ENCODE measurements around the gene MTERF1. TPM values are rescaled to one million over a fixed set of nuclear protein-coding genes. Genes with fewer than 3 reads are reported as not detected.

Gene MTERF1
- total RNA-seq, 1 experiment from 2014 or later = 19.8 TPM

DNA sequence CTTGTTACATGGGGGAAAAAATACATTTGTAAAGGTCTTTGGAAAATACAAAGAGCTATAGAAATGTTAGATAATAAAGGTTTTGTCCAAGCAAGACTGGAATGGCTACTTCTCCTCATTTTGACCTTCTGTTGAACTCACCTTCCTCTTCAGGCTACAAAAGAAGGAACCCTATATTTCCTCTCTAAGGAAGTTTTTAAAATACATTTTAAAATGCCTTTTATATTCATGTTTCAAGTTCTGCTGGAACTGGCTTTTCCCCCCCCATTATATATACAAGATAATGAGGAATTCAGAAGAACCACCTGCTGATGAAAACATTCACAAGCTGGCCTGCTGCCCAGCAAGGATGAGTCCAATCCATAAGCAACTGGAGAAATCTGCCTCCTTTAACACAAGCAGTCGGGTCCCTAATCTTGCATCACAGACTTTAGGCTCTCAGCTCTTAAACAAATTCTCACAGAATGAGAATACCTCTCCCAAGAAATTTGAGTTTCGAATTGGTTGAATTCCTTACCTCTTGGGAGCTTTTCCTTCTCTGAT lies 44.6 kb downstream of the MTERF1 start:
- H3K79me1 ChIP-seq (ENCODE audit: insufficient read depth, low read depth, low read length, poor library complexity, severe bottlenecking) = no peaks in the 10 kb centered on the region
- no peak overlapping the region for H2BK15ac ChIP-seq (ENCODE audit: low read depth, low read length)
- no CpG with 5 or more reads among the region's 2 CpGs for WGBS (ENCODE audit: extremely low coverage, insufficient read length, low lambda C conversion rate)
- no peak overlapping the region for H4K5ac ChIP-seq (ENCODE audit: insufficient read length, low read depth, low read length)
- H3K27ac Mint-ChIP-seq = no peak overlapping the region
- no peak overlapping the region for H2BK20ac ChIP-seq (ENCODE audit: low read depth, low read length, poor library complexity, severe bottlenecking)
- H3K4me1 ChIP-seq (ENCODE audit: insufficient read depth, low read length) = no peaks in the 10 kb centered on the region
- H3K27me3 ChIP-seq (ENCODE audit: insufficient read depth, low read length) = no peaks in the 10 kb centered on the region
- no peaks in the 10 kb centered on the region for H3K27me3 Mint-ChIP-seq (ENCODE audit: low read depth)
- no peak overlapping the region for H2AK5ac ChIP-seq (ENCODE audit: insufficient read length, low read length)
- no peak overlapping the region for H4K8ac ChIP-seq (replicated peaks; ENCODE audit: insufficient read length, low read depth, low read length)
- no peak overlapping the region for H2BK5ac ChIP-seq (ENCODE audit: insufficient read length, low read length)
- no peaks in the 10 kb centered on the region for H3K23me2 ChIP-seq (ENCODE audit: insufficient read length, low read depth, low read length, poor library complexity, severe bottlenecking)
- no peak overlapping the region for H3K4me3 Mint-ChIP-seq
- H3K9me3 Mint-ChIP-seq = no peaks in the 10 kb centered on the region
- H2BK12ac ChIP-seq (ENCODE audit: insufficient read length, low read depth, low read length) = no peak overlapping the region
- no peaks in the 10 kb centered on the region for H3K36me3 Mint-ChIP-seq (ENCODE audit: insufficient read depth in 1 of 3, low read depth in 3 of 3)
- no peak for DNase-seq
- no peak overlapping the region for H3K4ac ChIP-seq (ENCODE audit: low read depth, low read length)
- H3K9ac ChIP-seq (ENCODE audit: extremely low read depth, insufficient read length, low read length) = no peak overlapping the region
- TF ChIP-seq, protein P1, sequence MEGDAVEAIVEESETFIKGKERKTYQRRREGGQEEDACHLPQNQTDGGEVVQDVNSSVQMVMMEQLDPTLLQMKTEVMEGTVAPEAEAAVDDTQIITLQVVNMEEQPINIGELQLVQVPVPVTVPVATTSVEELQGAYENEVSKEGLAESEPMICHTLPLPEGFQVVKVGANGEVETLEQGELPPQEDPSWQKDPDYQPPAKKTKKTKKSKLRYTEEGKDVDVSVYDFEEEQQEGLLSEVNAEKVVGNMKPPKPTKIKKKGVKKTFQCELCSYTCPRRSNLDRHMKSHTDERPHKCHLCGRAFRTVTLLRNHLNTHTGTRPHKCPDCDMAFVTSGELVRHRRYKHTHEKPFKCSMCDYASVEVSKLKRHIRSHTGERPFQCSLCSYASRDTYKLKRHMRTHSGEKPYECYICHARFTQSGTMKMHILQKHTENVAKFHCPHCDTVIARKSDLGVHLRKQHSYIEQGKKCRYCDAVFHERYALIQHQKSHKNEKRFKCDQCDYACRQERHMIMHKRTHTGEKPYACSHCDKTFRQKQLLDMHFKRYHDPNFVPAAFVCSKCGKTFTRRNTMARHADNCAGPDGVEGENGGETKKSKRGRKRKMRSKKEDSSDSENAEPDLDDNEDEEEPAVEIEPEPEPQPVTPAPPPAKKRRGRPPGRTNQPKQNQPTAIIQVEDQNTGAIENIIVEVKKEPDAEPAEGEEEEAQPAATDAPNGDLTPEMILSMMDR (conservative IDR thresholded peaks at IDR 0.05) = no peak
- no peaks in the 10 kb centered on the region for H3K9me3 ChIP-seq (ENCODE audit: control insufficient read depth, low read depth, low read length)
- no peak overlapping the region for H2AFZ ChIP-seq (ENCODE audit: low read length)
- H2BK120ac ChIP-seq (ENCODE audit: low read depth, low read length, poor library complexity, severe bottlenecking) = no peak overlapping the region
- H3K18ac ChIP-seq (ENCODE audit: insufficient read length, low read depth, low read length) = no peak overlapping the region
- H3K27ac ChIP-seq (ENCODE audit: insufficient read length, low read depth, low read length) = no peak overlapping the region
- no peaks in the 10 kb centered on the region for H3K79me2 ChIP-seq (ENCODE audit: insufficient read depth, low read length)
- no peak overlapping the region for H3K23ac ChIP-seq (ENCODE audit: insufficient read length, low read depth, low read length)
- H4K91ac ChIP-seq (ENCODE audit: insufficient read length, low read depth, low read length) = no peak overlapping the region
- no peak overlapping the region for H3K4me2 ChIP-seq (ENCODE audit: insufficient read depth, insufficient read length, low read length)
- no peak overlapping the region for H3K56ac ChIP-seq (ENCODE audit: insufficient read length, low read depth, low read length)
- H3T11ph ChIP-seq (ENCODE audit: low read length) = no peak overlapping the region
- H3K14ac ChIP-seq (ENCODE audit: insufficient read depth, low read length) = no peak overlapping the region
- no peaks in the 10 kb centered on the region for H4K20me1 ChIP-seq (ENCODE audit: control insufficient read depth, insufficient read depth, insufficient read length)
- peaks cover 2 to 5% of the 10 kb centered on the region in 2 experiments; a peak in 1 of 4 replicates for H3K4me1 Mint-ChIP-seq

All from H9 (cell line).